Keratinocyte (primary cell): ENCODE measurements around the gene NET1.

Experiments
- EZH2 ChIP-seq: IDR thresholded peaks from one replicate; pipeline ENCODE4 v1.6.1; 2012; ENCODE audit warnings: inconsistent platforms, mild to moderate bottlenecking, low read length, moderate library complexity
- TF ChIP-seq, protein P1 (sequence below), 3 experiments: IDR thresholded peaks in 1 of 3; conservative IDR thresholded peaks in 1 of 3; optimal IDR thresholded peaks in 1 of 3; 2 replicates in 2 of 3; 3 replicates in 1 of 3; pipeline versions ENCODE3 to v1.5.1; 2011; ENCODE audit warnings: low read length in 3 of 3, mild to moderate bottlenecking in 3 of 3, moderate library complexity in 2 of 3, control low read depth in 1 of 3, inconsistent platforms in 1 of 3; ENCODE audit not compliant: insufficient read depth in 2 of 3; ENCODE audit errors: extremely low read depth in 1 of 3

DNA sequence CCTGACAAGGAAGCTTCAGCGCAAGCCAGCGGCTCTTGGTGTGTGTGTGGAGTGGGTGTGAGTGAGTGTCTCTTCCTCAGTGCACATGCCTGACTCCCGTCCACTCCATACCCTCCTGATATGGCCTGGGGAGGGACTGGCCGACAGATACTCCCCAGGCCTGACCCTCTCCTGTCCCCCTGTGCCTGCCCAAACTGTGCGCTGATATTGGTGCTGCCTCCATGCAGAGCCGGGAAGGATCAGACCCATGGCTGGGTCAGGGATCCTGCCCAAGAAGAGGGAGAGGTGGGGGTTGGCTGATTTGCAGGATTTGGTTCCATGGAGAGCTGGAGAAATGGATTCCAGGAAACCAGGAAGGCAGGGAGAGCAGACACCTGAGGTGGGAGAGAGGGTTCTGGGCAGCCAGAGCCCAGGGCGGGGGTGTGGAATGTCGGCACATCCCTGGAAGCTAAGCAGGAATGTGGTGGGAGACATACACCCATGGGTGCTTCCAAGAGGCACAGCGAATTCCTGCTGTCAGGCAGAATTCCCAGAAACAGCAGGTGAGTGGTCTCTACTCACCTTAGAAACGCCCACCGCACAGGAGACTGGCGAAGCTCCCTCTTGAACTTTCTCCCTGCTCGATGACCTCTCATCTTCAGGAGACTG lies 80.7 kb downstream of the NET1 start:
- TF ChIP-seq, protein P1, sequence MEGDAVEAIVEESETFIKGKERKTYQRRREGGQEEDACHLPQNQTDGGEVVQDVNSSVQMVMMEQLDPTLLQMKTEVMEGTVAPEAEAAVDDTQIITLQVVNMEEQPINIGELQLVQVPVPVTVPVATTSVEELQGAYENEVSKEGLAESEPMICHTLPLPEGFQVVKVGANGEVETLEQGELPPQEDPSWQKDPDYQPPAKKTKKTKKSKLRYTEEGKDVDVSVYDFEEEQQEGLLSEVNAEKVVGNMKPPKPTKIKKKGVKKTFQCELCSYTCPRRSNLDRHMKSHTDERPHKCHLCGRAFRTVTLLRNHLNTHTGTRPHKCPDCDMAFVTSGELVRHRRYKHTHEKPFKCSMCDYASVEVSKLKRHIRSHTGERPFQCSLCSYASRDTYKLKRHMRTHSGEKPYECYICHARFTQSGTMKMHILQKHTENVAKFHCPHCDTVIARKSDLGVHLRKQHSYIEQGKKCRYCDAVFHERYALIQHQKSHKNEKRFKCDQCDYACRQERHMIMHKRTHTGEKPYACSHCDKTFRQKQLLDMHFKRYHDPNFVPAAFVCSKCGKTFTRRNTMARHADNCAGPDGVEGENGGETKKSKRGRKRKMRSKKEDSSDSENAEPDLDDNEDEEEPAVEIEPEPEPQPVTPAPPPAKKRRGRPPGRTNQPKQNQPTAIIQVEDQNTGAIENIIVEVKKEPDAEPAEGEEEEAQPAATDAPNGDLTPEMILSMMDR (optimal IDR thresholded peaks at IDR 0.05 in 1 of 3, IDR thresholded peaks at IDR 0.05 in 1 of 3, conservative IDR thresholded peaks at IDR 0.05 in 1 of 3; ENCODE audit: extremely low read depth in 1 of 3, insufficient read depth in 2 of 3, low read length in 3 of 3), result no peak
- no peak for TF ChIP-seq EZH2
